ENCODE measurements around the gene FLOT1.

FLOT1 gene

GRCh38 chr6:30678964-30679726 lies 63.3 kb downstream of the FLOT1 start:
- DNase-seq: peak; percentile 78 to 91 (median 87)

Data from T-helper 1 cell (primary cell).